ENCODE measurements around the gene LGALS7.

- TF ChIP-seq CTCF (IDR thresholded peaks at IDR 0.05; ENCODE audit: low read depth, low read length): no peak
- no peak for TF ChIP-seq EZH2phosphoT487 (IDR thresholded peaks at IDR 0.05; ENCODE audit: low read depth)
These were observed 5.4 kb upstream of the LGALS7 start for GRCh38 chr19:38778733-38779132.

Measured in OCI-LY3 (cell line).